Heart left ventricle (tissue), 13 donors: ENCODE results near the gene ADGRL3.

Source experiments
- POLR2A ChIP-seq, 2 donors: fragments of 450-650 bp; IDR thresholded peaks; one replicate each; pipeline ENCODE4 v1.6.1; 2017; ENCODE audit warnings: antibody characterized with exemption in 2 of 2, mild to moderate bottlenecking in 2 of 2, moderate library complexity in 2 of 2
- TF ChIP-seq, protein P1 (sequence below), 12 donors: fragments of 200-600 bp; sonication (generic) in 4 of 12; IDR thresholded peaks; one replicate each; pipeline versions ENCODE4 v1.5.0 to v1.8.0; 2018 to 2022; ENCODE audit warnings: antibody characterized with exemption in 12 of 12, mild to moderate bottlenecking in 5 of 12
- donor health status: ischemic (EF 13 %, LVEDD 7.1; RV severe dilation, severe dysfunction).
- donor health status: DM: no; HTN: yes; CAD: no.
- donor health status: DM: no; HTN: no; CAD: no.
- donor health status: ischemic (EF 25% LVEDD 6.9; RV normal size, moderate dysfunction).
- donor health status: ischemic (EF 25% LVEDD 5.7; RV mildly dilated, moderate dysfunction).
- donor health status: ischemic (EF 35%, LVEDD 5.7; RV mildly dilated, moderate dysfunction).
- donor health status: nonischemic (EF 11% LVEDD 7.7; RV severe dilation, severe dysfunction).
- donor health status: DM: yes; HTN: yes; CAD: no.
- donor health status: PGD.
- donor health status: ischemic (EF 29% LVEDD 5.4; RV normal size, mild dysfunction).
- donor health status: nonischemic (EF 23%, LVEDD 6.1; RV moderate dilation, normal function).

DNA sequence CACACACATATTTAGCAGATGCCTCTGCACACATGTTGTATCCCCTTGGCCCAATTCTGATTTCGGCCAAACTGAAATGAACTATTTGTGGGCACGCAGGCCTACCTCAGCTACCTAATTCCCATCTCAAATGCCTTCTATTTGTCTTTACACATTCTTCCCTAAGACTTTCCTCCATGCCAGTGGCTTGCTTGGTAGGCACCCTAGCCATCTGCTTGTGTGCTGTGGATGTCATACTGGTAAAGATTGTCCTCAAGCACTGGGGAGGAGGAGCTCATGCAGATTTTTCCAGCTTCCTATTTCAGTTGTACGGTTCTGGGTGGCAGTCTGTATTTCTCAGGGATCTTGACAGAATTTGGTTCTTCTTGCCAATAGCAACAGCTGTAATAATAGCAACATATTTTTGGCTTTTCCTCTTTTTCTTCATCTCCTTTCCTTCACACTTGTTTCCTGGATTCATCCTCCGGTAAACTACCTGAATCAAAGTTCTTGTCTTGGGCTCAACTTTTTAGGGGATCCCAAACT, 514.3 kb downstream of the ADGRL3 start:
- TF ChIP-seq, protein P1, sequence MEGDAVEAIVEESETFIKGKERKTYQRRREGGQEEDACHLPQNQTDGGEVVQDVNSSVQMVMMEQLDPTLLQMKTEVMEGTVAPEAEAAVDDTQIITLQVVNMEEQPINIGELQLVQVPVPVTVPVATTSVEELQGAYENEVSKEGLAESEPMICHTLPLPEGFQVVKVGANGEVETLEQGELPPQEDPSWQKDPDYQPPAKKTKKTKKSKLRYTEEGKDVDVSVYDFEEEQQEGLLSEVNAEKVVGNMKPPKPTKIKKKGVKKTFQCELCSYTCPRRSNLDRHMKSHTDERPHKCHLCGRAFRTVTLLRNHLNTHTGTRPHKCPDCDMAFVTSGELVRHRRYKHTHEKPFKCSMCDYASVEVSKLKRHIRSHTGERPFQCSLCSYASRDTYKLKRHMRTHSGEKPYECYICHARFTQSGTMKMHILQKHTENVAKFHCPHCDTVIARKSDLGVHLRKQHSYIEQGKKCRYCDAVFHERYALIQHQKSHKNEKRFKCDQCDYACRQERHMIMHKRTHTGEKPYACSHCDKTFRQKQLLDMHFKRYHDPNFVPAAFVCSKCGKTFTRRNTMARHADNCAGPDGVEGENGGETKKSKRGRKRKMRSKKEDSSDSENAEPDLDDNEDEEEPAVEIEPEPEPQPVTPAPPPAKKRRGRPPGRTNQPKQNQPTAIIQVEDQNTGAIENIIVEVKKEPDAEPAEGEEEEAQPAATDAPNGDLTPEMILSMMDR (IDR thresholded peaks at IDR 0.05), result no peak
- TF ChIP-seq POLR2A (IDR thresholded peaks at IDR 0.05), result no peak
